Measurements from ENCODE around the gene ZBBX.
"Not testable (repeated sequence)": the region's sequence is repeated elsewhere in the genome, so short reads cannot be mapped to it uniquely, and the experiment has no call there.

ZBBX gene, protein sequence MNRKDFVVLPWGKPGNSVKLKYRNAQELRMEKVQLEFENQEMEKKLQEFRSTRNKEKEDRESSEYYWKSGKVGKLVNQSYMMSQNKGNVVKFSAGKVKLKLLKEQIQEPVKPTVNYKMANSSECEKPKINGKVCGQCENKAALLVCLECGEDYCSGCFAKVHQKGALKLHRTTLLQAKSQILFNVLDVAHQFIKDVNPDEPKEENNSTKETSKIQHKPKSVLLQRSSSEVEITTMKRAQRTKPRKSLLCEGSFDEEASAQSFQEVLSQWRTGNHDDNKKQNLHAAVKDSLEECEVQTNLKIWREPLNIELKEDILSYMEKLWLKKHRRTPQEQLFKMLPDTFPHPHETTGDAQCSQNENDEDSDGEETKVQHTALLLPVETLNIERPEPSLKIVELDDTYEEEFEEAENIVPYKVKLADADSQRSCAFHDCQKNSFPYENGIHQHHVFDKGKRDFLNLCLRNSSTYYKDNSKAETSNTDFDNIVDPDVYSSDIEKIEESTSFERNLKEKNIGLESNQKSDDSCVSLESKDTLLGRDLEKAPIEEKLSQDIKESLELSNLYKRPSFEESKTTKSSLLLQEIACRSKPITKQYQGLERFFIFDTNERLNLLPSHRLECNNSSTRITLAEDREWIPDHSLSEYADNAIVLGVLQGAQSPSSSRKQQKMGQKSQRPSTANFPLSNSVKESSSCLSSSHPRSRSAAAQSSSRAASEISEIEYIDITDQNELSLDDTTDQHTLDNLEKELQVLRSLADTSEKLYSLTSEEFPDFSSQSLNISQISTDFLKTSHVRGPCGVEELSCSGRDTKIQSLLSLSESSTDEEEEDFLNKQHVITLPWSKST

DNA sequence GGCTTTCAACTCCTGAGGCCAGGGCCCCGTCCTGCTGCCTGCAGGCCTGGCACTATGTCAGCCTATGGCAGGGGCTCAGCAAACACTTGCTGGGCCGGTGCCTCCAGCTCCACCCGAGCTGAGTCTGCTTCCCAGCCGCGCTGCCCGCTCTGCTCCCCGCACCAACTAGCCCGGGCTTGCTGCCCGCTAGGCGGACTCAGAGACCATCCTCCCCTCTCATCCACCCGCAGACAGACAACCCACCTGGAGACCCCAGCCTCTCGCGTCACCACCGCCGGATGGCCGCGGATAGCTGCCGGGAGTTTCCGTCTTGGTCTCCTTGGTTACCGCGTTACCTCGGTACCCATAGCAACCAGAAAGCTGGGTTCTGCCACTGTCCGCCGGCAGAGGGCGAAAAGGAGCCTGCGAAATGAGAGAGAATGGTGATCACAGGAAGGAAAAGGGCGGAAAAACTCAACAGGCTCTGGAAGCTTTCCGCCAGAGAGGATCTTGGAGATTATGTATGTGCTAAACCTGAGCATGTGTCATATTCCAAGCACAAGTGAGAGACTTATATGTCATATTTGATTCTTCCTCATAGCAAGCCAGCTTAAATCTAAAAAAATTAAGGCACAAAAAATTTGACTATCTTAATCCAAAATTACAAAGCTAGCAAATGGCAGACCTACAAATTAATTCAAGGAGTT, at the start of gene ZBBX:
TSS of gene ZBBX (minus strand) at position 294 of the 686 bp plus-strand sequence. CDS start 7,396 bp downstream, outside the sequence.
- peak; percentile 83 for DNase-seq

DNA sequence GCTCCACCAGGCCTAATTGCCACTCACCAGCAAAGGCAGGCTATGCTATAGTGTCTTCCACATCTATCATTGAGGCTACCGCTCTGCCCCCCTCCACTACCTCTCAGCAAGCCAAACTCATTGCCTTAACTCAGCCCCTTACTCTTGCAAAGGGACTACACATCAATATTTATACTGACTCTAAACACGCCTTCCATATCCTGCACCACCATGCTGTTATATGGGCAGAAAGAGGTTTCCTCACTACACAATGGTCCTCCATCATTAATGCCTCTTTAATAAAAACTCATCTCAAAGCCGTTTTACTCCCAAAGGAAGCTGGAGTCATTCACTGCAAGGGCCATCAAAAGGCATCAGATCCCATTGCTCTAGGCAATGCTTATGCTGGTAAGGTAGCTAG, 46.9 kb upstream of the ZBBX start:
- not testable (repeated sequence) for DNase-seq

DNA sequence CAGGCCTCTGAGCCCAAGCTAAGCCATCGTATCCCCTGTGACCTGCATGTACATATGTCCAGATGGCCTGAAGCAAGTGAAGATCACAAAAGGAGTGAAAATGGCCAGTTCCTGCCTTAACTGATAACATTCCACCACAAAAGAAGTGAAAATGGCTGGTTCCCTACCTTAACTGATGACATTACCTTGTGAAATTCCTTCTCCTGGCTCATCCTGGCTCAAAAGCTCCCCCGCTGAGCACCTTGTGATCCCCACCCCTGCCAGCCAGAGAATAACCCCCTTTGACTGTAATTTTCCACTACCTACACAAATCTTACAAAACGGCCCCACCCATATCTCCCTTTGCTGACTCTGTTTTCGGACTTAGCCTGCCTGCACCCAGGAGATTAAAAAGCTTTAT, 42.3 kb upstream of the ZBBX start:
- DNase-seq, result not testable (repeated sequence)

DNA sequence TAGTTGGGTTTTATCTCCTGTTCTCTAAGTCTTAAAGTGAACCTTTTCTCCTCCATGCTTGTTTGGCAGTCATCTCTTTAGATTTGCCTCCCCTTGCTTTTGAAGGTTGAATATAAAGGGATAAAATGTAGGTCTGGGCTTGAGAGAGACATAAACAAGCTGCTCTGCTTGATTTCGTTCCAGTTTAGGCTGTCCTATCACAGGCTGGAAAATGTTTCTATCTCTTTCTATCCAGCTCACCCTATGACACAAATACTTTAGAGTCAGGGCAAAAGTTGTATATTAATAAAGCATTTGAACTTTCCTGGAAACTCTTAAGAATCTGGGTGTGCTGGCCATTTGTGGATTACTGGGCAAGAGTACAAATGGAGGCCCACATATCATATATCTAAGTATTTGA, 29.5 kb upstream of the ZBBX start:
- no peak for DNase-seq

DNA sequence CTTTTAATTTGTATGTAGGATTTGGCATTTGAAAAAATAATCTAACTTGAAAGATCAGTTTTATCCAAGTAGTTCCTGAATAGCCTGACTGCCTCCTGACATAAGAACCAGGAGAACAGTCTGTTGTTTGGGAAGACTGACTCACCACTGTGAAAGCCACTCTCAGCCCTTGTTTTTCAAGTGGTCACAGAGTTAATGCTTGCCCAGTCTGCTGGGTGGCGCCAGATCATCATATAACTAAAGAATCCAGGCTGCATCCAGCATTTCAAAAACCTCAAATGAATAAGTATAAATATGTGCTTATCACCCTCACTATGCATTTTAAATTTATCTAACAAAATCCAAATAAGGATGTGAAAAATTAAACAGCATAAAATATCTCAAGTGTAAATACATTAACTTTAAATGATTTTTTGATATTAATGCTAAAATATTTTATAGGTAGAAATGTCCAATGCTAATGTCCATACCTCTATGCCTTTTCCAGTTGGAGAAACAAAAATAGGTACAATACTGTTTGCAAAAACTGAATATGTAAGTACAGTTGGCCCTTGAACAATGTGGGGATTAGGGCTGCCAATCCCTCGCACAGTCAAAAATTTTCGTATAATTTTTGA, 26.9 kb upstream of the ZBBX start:
- peak; percentile 26 for DNase-seq

DNA sequence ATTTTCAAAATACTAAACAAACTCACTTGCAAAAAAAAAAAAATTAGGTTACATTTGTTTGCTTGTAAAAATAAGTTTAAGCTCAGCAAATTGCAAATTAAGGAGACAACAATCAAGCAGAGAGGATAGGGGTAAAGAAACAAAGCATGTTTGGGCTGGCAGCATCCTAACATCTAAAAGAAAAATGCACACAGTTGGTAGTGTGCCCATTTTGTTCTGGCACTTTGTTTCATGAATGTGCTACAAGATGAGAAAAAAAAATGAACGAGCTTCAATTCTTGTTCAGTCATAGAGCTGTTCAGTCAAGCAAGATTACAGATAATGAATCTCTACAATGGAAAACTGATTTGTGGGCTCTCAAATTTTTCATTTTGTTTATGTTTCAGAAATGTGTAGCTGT, 17.7 kb upstream of the ZBBX start:
- DNase-seq, result no peak

DNA sequence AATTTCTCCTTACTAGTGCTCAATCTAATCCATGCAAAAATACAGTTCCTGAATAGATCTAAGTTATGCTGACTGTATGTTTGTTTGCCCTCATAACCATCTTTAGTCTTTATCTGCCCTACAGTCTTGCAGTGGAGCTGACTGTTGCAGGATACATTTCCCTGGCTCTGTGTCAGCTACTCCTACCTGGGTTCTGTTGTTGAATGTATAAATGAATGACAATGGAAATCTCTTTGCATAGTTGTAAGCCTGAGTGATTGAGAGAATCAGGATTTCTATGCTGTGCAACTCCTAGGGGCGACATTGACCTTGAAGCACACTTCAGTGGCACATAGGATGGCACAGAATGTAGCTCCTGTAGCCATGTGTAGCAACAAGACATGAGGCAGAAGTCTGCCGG, 16.0 kb upstream of the ZBBX start:
- DNase-seq, result no peak

DNA sequence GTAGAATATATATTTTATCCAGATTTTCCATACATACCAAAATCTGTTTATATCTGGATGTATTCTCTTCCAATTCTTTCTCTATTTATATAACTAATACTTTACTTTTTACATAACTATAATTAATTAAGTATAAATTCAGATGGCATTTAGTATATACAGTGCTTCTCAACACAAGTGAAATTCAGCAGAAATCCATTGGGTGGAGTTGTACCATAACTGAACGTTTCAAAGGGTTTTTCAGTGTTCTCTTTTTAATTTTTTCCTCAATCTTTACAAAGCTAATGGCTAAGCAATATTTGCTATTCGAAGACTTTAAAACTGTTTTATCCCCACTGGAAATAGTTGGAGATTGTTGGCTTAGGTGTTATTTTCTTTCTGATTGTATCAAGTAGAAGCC, 13.9 kb upstream of the ZBBX start:
- DNase-seq, result no peak

DNA sequence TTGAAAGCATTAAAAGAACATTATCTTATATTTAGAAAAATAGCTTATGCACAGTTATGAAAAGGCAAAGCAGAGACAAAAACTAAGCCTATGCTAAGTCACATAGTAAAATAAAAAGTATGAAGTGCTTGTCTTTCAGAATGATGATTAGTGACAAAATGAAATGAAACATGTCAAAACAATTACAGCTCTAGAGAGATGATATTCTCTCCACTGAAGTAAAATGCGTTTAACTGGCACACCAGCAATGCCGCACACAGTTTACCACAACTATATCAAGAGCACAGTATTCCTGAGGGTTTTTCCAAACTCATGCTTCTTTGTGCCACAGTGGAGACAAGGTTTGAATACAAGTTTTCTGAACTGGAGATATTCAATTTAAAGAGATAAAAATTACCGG, 2.1 kb upstream of the ZBBX start:
- DNase-seq, result no peak

DNA sequence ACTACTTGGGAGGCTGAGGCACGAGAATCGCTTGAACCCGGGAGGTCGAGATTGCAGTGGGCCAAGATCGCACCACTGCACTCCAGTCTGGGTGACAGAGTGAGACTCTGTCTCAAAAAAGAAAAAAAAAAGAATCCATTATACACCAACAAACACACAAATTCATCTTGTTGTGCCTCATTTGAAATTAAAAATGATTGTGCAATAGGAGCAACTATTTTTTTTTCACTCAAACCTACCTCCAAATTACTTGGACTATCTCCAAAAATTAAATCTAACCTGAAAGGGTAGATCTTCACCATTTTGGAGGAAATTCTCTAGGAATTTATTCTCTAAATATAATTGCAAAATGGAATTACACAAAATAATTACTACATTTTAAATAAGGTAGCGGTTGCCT, 4.6 kb downstream of the ZBBX start:
- DNase-seq, result no peak

DNA sequence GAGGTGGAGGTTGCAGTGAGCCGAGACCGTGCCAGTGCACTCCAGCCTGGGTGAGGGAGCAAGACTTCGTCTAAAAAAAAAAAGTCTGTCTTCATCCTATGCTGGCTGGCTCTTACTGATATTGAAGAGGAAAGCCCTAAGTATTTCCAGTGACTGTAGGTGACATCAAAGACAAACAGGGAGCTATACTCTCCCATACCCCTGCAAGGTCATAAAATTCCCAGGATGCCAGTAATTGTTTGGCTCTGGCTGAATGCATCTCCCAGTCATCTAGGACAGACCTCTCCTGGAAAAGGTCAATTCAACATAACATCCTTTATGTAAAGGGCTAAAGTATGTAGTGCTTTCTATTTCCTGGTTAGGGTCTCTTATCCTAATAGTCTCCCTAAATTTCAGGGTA, 8.0 kb downstream of the ZBBX start:
- no peak for DNase-seq

DNA sequence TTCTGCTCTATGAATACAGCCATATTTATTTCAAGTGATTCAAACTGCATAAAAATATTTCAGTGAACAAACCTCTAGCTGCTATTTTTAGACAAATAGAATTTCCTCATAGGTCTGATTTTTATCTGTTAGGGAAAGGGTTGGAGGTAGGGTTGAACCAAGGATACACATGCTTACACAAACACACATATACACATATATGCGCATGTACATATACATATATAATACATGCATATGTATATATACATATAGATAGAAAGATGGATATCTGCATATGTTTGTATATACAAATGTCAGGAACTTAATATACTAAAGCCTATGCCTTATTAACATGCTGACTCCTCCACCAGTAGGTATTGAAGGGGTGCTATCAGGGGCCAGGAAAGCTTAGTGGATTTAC, 18.1 kb downstream of the ZBBX start:
- DNase-seq, result no peak

DNA sequence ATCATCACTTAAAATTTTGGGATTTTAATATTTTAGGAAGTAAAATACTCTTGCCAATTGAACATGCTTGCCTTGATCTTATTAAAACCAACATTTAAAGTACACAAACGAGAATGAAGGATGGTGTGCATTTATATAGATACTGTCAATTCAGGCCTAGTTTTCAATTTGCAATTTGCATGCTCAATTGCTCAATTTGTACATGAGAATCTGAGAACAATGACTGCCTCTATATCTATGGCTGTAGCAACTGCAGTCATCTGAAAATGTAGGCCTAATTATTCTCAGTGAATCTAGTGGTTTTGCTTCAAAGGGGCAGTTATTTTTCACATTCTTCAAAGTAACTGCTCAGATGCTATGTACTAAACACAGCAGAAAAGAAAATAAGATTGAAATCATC, 18.8 kb downstream of the ZBBX start:
- DNase-seq, result no peak

DNA sequence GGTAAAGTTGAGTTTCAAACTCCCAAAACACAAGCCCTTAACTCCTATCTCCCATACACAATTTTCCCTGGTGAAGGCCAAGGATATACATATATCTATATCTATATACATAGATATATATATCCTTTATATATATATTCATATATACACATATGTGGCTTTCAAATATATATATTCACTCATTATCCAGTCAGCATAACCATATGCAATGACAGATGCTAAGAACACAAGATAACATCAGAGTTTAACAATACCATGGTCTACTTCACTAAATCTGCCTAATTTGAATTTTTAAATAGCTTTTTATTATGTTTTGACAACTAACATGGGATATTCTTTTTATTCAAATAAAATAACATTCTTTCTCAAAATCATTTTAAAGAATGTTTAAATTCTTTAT, 24.7 kb downstream of the ZBBX start:
- DNase-seq, result peak; percentile 24

DNA sequence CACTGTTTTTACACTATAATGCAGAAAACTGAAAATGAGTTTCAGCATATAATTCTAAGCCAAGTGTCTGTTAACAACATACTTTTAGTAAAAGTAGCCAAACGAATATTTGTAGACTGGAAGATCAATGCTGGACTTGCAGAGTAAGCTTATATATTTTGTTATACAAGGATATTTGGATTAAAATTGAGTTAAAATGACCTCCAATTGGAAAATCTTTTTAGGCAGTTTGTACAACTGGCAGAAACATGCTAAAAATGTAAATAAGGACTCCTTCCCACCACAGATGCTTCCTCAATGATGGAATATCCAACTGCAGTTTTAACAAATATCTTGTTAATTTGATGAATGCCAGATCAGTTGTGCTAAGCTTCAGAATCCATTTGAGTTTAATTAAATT, 25.3 kb downstream of the ZBBX start:
- DNase-seq, result no peak

DNA sequence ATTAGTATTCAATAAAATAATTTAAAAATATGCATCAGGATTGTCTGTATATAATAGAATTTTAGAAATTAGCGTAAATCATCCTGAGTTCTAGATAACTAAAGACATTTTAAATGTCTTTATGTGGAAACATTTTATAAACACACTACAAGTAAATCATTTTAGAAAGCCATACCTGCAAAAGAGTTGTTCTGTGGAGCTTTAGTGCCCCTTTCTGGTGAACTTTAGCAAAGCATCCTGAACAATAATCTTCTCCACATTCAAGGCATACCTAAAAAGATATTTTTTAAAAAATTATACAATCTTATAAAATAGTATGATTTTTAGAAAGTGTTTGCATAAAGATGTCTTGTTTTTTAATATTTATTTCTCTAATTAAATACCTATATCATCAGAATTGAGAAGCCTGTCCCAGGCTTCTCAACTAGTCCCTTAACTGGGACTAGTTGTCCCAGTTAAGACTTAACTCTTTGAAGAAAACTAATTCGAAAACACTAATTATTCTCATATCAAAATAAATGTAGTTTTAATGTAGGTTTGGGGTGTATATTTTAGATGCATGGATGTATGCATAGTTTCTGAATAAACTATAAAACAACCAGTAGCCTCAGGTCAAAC, 29.7 kb downstream of the ZBBX start:
- no peak for DNase-seq

DNA sequence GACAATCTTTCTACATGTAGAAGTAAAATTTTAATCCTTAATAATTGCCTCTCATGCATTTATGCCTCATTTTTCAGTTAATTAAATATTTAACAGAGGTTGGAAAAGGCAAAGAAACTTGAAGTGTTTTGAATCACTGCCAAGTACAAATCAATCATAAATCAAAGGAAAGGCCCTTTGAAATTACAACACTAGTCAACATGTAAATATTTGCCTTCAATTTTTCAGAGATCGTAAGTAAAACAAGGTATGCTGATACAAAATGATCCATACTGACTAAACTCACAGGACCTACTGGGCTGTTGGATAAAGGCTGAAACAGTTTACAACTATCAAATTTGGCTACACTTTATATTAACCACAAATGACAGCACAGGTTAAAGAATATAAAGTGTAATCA, 33.9 kb downstream of the ZBBX start:
- no peak for DNase-seq

DNA sequence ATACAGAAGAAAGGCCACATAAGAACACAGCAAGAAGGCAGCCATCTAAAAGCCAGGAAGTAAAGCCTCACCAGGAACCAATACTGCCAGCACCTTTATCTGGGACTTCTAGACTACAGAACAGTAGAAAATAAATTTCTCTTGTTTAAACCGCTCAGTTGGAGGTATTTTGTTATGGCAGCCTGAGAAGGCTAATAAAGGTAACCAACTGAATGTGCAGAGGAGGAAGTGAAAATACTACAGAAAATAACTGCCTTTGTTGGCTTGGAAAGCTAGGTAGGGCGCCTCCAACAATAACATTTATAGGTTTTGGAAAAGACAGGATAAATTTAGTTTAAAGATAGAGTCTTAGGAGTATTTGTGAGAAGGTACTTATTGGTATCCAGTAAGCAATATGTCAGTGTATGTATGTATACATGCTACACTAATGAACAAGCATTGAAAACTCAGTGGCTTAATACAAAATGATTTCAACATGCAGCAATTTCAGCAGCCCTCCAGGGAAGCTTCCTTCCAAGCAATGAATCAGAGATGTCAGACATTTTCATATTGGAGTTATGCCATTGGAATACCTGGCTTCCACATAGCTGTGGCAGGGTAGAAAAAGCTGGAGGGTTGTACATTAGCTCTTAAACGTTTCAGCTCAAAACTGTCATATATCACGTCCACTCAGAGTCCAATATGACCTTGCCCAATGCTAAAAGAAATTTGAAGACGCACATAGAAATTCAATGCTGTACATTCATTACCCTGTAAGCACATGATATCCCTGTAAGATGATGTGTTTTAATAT, 48.9 kb downstream of the ZBBX start:
- no peak for DNase-seq

DNA sequence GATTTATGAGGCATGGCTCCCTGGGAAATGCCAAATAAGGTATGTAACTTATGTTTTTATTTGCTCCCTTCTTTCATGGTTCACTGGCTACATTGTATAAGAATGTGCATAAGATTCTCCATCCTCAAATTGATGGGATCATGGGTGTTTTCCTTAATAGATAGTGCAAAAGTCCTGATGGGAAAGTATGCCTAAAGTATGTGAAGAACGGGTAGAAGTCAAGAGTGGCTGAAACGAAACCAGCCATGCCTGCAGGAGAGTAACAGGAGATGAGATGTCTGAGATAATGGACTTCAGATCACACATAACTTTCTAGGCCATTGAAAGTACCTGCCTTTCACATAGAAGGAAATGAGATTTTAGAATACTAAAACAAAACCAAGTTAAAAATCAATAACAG, 56.5 kb downstream of the ZBBX start:
- no peak for DNase-seq

DNA sequence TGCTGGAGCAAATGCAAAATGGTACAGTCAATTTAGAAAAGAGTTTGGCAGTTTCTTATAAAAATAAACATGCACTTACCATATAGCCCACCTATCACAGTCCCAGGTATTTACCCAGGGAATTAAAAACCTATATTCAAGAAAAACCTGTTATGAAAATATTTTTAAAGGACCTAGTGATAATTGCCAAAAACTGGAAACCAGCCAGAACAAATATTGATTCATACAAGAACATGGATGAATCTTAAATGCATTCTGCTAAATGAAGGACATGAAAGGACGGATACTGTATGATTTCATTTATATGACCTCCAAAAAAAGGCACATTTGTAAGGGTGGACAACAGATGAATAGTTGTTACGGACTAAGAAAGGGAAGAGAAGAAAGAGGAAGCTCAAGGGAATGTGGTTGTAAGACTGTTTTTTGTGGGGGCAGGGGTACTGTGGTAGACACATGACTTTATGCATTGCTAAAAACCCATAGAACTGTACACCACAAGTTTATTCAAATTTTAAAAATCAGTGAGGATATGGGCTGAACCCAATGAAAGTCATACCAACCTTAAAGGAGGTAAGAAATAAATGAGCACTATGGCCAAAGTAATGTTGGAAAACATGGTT, 61.0 kb downstream of the ZBBX start:
- no peak for DNase-seq

DNA sequence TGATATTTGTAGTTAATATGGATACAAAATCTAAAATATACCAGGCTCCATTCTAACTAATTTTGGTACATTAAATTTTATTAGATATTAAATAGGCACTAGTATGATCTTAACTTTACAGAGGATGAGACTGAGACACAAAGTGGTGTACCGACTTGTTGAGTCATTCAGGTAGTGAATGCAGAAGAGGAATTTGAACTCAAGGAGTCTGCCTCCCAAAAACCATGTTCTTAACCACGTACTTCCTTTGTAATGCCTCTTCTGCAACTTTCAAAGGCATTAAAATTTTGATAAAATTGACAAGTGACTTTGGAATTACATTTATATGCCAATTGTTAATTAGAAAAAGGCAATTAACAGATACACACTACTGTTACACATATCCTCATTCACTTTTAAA, 61.8 kb downstream of the ZBBX start:
- DNase-seq, result no peak

Data from DMS 273 treated with DMSO at 0.1 percent for 48 hours (cell line).